GM12865 (cell line): ENCODE data around the gene MSRB2.

ENCODE experiments used
- DNase-seq: peaks from one replicate; pipeline ENCODE4 v3.0.0; 2010; ENCODE audit warnings: low read depth
- H3K4me3 ChIP-seq: 2 replicates; pipeline ENCODE4 v1.5.1; 2011; ENCODE audit warnings: mild to moderate bottlenecking, low read depth, low read length, control low read depth
- TF ChIP-seq, protein P1 (sequence below): IDR thresholded peaks from 2 replicates; pipeline ENCODE4 v1.5.1; 2011; ENCODE audit warnings: low read length, control low read depth, low read depth, inconsistent platforms; ENCODE audit not compliant: insufficient read depth; ENCODE audit errors: missing control alignments

Gene MSRB2

DNA sequence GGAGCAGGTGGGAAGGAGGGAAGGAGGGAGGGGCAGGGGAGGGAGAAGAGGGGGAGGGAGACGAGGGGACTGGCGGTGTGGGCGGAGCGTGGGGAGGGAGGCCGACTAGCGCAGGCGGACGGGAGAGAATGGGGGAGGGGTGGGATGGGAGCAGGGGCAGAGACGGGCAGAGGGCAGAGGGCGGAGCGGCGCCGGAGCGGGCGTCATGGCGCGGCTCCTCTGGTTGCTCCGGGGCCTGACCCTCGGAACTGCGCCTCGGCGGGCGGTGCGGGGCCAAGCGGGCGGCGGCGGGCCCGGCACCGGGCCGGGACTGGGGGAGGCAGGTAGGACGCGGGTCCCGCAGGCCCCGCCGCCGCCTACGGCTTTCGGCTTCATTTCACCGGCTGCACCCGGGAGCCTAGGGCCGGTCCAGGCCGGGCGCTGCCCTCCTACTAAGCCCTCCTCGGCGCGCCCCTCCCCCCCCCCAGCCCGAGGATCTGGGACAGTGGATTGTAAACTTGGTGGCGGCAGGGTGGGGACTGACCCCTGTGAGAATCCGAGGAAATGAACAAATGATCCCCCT is at the start of gene MSRB2:
Gene MSRB2 (plus strand): TSS at position 176 of the 562 bp plus-strand sequence. CDS start 30 bp downstream, at position 206.
- peak within 1 kb of the TSS; percentile 65 for H3K4me3 ChIP-seq
- peak; percentile 96 for DNase-seq
- TF ChIP-seq, protein P1, sequence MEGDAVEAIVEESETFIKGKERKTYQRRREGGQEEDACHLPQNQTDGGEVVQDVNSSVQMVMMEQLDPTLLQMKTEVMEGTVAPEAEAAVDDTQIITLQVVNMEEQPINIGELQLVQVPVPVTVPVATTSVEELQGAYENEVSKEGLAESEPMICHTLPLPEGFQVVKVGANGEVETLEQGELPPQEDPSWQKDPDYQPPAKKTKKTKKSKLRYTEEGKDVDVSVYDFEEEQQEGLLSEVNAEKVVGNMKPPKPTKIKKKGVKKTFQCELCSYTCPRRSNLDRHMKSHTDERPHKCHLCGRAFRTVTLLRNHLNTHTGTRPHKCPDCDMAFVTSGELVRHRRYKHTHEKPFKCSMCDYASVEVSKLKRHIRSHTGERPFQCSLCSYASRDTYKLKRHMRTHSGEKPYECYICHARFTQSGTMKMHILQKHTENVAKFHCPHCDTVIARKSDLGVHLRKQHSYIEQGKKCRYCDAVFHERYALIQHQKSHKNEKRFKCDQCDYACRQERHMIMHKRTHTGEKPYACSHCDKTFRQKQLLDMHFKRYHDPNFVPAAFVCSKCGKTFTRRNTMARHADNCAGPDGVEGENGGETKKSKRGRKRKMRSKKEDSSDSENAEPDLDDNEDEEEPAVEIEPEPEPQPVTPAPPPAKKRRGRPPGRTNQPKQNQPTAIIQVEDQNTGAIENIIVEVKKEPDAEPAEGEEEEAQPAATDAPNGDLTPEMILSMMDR: no peak

DNA sequence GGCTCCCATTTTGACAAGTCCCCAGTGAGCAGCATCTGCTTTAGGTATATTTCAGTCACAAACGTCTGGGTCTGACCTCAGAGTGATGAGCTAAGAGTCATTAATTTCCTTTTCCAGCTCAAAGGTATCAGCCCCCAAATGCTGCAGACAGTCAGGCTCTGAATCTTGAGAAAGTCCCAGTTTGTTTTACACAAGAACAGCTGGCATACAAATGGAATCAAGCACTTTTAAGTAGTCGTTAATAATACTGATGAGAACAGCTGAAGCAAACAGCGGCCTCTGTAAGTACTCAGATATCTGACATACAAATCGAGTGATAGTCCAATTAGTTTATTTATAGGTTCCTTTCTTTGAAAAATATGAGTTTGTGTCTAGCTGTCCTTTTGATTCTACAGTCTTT is 49.4 kb upstream of the MSRB2 start:
- H3K4me3 ChIP-seq: no peak overlapping the region
- DNase-seq: no peak
- TF ChIP-seq, protein P1: no peak

DNA sequence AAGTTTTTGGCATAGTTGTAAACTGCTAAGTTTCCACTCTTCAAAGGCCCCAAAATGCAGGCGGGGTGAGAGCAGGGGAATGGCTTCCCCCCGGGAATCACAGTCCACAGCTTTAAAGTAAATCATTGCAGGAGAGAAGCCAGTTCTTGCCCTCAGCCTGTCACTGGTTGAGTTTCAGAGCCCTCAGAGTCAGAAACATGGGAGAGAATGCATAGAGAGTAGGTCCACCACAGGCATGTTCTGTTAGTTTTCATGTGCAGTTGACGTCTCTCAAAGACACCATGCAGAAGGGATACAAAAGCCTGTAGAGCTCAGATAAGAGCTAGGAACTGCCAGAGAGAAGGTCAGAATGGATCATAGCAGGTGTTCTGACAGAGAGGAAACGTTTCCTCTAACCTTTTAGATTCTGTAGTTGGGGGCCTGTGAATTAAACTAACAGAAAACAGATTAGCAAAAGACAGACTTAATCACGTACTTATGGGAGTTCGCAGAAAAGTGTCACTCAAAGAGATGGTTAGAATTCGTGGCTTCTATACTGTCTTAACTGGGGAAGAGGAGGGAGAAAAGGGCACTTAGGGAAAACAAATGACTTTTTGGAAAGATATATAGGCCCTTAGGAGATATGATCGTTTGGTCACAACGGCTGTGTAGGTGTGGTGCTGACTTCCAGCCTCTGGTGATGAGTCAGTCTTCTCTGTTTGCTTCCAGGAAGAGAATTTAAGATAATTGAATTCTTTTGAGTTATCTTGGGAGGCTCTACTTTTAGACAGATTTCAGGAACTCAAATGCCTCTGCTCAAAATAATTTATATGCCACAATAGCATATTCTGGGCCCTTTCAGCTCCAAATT is 48.0 kb upstream of the MSRB2 start:
- TF ChIP-seq, protein P1: no peak
- no peak overlapping the region for H3K4me3 ChIP-seq
- no peak for DNase-seq

DNA sequence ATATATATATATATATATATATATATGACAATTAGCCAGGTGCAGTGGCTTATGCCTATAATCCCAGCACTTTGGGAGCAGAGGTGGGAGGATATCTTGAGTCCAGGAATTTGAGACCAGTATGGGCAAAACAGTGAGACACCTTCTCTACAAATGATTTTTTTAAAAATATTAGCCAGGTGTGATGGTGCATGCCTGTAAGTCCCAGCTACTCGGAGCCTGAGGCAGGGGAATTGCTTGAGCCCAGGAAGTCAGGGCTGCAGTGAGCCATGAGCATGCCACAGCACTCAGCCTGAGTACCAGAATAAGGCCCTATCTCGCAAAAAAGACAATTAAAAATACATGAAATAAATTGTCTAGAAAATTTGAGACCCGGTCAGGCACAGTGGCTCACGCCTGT is 47.2 kb upstream of the MSRB2 start:
- TF ChIP-seq, protein P1: no peak
- no peak for DNase-seq

DNA sequence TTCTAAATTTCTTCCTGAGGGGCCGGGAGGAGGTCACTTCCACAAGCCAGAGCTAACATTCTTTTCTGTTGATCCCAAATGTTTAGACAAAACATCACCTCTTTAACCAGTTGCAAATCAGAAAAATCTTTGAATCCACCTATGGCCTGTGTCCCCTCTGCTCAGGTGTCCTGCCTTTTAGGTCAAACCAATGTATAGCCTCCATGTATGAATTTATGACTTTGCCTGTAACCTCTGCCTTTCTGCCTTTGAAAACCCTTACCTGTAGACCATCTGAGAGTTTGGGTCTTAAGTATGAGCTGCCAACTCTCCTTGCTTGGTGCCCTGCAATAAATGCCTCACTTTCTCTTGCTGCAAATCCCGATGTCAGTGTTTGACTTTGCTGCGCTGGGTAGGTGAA is 44.1 kb upstream of the MSRB2 start:
- DNase-seq: no peak
- TF ChIP-seq, protein P1: no peak
- H3K4me3 ChIP-seq: no peak overlapping the region

More for the DNA sequence above, 47.2 kb upstream of the MSRB2 start:
- no peak overlapping the region for H3K4me3 ChIP-seq

DNA sequence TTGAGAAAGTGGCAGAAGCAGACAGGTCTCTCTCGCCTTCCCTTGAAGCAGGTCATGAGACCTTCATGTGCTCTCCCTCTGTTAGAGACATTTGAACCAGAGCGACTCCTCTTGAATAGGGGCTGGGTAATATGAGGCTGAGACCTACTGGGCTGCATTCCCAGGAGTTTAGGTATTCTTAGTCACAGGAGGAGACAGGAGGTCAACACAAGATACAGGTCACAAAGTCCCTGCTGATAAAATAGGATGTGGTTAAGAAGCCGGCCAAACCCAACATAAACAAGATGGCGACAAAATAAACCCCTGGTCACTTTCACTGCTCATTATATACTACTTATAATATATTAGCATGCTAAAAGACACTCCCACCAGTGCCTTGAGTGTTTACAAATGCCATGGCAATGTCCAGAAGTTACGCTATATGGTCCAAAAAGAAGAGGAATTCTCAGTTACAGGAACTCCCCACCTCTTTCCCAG is 43.5 kb upstream of the MSRB2 start:
- DNase-seq: no peak
- TF ChIP-seq, protein P1: no peak
- H3K4me3 ChIP-seq: no peak overlapping the region

DNA sequence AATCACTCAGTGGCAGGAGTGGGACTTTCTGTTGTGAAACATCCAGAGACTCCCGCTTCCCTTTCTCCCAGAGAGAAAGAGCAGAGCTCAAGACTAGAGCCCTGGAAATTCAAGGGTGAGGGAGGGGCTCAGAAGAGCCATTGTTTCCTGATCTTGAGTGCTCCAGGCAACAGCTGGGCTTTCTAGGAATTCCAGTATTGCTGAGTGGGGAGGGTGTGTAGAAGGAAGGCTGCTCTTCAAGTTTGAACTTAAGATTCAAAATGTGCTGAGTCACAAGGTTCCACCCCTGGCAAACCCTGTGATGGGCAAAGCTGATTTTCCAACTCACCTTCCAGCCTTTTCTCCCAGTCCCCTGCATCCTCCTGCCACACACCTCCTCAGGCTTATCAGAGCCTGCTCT is 42.3 kb upstream of the MSRB2 start:
- no peak for DNase-seq
- no peak overlapping the region for H3K4me3 ChIP-seq
- TF ChIP-seq, protein P1: no peak
